ENCODE results near the gene LAMP5. TPM values are rescaled to one million over a fixed set of nuclear protein-coding genes. Genes with fewer than 3 reads are reported as not detected.
A peak's percentile ranks its signal among the peaks of the same experiment; 100 is the strongest.

LAMP5 gene
- total RNA-seq, 1 donor from 2014 or later = not detected

DNA sequence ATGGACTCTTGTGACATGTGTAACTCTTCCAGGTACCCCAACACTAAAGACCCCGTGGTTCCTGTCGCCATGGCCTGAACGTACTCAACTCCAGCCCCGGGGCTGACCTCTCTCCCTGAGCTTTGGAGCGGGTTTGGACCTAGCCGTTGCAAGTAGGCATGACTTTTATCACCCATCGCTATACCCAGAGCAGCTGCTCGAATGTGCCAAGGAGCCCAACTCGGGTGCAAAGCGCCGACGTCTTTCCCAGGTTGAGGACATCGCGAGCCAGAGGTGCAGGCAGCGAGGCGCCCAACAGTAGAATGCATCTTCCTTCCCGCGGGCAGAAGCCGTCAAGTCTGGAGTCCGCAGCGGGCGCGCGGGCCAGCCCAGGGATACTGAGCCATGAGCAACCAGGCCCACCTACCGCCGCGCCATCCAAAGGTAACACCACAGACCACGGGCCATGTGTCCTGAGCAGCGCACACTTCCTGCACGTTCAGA, 5.7 kb upstream of the LAMP5 start:
- Mint-ChIP-seq H3K4me3 (ENCODE audit: unreplicated experiment) (no peak overlapping the region), H3K9me3 (ENCODE audit: unreplicated experiment) (peaks cover 5% of the 10 kb centered on the region), H3K4me1 (ENCODE audit: low read depth, unreplicated experiment) (peaks cover 3% of the 10 kb centered on the region), H3K27me3 (ENCODE audit: unreplicated experiment) (peaks cover 10% of the 10 kb centered on the region), H3K27ac (ENCODE audit: unreplicated experiment) (no peak overlapping the region), H3K36me3 (ENCODE audit: unreplicated experiment) (no peaks in the 10 kb centered on the region)
- TF ChIP-seq, protein P1, sequence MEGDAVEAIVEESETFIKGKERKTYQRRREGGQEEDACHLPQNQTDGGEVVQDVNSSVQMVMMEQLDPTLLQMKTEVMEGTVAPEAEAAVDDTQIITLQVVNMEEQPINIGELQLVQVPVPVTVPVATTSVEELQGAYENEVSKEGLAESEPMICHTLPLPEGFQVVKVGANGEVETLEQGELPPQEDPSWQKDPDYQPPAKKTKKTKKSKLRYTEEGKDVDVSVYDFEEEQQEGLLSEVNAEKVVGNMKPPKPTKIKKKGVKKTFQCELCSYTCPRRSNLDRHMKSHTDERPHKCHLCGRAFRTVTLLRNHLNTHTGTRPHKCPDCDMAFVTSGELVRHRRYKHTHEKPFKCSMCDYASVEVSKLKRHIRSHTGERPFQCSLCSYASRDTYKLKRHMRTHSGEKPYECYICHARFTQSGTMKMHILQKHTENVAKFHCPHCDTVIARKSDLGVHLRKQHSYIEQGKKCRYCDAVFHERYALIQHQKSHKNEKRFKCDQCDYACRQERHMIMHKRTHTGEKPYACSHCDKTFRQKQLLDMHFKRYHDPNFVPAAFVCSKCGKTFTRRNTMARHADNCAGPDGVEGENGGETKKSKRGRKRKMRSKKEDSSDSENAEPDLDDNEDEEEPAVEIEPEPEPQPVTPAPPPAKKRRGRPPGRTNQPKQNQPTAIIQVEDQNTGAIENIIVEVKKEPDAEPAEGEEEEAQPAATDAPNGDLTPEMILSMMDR (IDR thresholded peaks at IDR 0.05; ENCODE audit: partially characterized antibody, unreplicated experiment) = no peak
- peak; percentile 24 for DNase-seq

DNA sequence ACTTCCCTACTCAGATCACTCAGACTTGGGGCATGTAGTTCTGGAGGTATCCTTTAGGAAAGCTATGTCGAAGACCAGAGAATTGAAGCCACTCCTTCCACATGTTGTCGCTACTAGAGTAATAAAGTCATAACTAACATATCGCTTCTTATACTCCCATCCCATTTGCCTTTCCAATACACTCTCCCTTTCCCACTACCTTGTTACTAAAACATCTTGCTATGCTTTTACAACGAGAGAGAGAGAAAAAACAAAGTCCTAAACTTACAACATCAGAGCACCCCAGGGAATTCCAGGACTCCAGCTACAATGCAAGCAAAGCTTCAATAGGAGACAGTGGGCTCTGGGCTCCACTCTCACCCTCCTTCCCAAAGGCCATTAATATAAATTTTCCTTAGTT, 5.1 kb upstream of the LAMP5 start:
- Mint-ChIP-seq H3K9me3 (ENCODE audit: unreplicated experiment) (peaks cover 5% of the 10 kb centered on the region), H3K27ac (ENCODE audit: unreplicated experiment) (no peak overlapping the region), H3K36me3 (ENCODE audit: unreplicated experiment) (no peaks in the 10 kb centered on the region), H3K4me1 (ENCODE audit: low read depth, unreplicated experiment) (peaks cover 3% of the 10 kb centered on the region), H3K4me3 (ENCODE audit: unreplicated experiment) (peak overlapping the region; percentile 8), H3K27me3 (ENCODE audit: unreplicated experiment) (peaks cover 13% of the 10 kb centered on the region)
- TF ChIP-seq, protein P1 (IDR thresholded peaks at IDR 0.05; ENCODE audit: partially characterized antibody, unreplicated experiment) = no peak
- no peak for DNase-seq

DNA sequence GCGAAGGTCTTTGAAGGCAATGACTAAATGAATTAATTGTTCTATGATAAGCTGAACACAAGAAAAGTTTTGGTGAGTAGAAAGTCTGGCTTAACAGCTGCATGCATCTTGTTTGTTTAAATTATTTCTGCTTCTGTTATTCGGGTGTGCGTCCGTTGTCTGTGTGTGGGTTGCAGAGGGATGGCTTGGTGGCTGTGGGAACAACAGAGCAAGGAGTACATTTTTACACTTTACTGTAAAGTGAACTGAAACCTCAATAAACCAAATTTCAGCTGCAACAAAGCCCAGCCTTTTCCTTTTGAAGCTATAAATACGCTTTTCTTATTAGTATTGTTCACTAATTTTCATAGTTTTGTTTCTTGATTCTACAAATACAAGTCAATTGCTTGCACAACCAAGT, 3.5 kb upstream of the LAMP5 start:
- no peaks in the 10 kb centered on the region for H3K36me3 Mint-ChIP-seq (ENCODE audit: unreplicated experiment)
- peaks cover 19% of the 10 kb centered on the region for H3K27me3 Mint-ChIP-seq (ENCODE audit: unreplicated experiment)
- TF ChIP-seq, protein P1 (IDR thresholded peaks at IDR 0.05; ENCODE audit: partially characterized antibody, unreplicated experiment) = no peak
- H3K9me3 Mint-ChIP-seq (ENCODE audit: unreplicated experiment) = peaks cover 5% of the 10 kb centered on the region
- no peak overlapping the region for H3K27ac Mint-ChIP-seq (ENCODE audit: unreplicated experiment)
- no peak for DNase-seq
- H3K4me1 Mint-ChIP-seq (ENCODE audit: low read depth, unreplicated experiment) = peaks cover 8% of the 10 kb centered on the region
- no peak overlapping the region for H3K4me3 Mint-ChIP-seq (ENCODE audit: unreplicated experiment)

DNA sequence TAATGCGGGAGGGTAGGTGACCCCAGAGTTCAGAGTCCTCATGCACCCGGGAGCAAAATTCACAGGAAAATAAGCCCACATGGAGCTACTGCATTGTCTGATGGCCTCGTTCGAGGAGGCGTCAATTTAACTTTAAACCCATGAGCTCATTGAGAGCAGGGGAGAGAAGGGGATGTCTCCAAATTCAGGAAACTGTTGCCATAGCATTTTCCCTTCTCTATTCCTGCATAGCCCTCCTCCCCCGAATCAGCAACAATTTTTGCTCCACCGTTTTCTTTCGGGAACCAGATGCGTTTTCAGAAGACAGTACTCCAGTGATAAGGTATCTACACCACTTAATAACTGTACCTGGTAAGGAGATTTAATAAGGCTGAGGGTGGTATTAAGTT, 324 bp upstream of the LAMP5 start:
- H3K4me1 Mint-ChIP-seq (ENCODE audit: low read depth, unreplicated experiment) = peaks cover 5% of the 10 kb centered on the region
- TF ChIP-seq, protein P1 (IDR thresholded peaks at IDR 0.05; ENCODE audit: partially characterized antibody, unreplicated experiment) = no peak
- DNase-seq = no peak
- peak overlapping the region; percentile 81 for H3K4me3 Mint-ChIP-seq (ENCODE audit: unreplicated experiment)
- H3K36me3 Mint-ChIP-seq (ENCODE audit: unreplicated experiment) = no peaks in the 10 kb centered on the region
- H3K27ac Mint-ChIP-seq (ENCODE audit: unreplicated experiment) = no peak overlapping the region
- H3K27me3 Mint-ChIP-seq (ENCODE audit: unreplicated experiment) = peaks cover 23% of the 10 kb centered on the region
- H3K9me3 Mint-ChIP-seq (ENCODE audit: unreplicated experiment) = peaks cover 2% of the 10 kb centered on the region

DNA sequence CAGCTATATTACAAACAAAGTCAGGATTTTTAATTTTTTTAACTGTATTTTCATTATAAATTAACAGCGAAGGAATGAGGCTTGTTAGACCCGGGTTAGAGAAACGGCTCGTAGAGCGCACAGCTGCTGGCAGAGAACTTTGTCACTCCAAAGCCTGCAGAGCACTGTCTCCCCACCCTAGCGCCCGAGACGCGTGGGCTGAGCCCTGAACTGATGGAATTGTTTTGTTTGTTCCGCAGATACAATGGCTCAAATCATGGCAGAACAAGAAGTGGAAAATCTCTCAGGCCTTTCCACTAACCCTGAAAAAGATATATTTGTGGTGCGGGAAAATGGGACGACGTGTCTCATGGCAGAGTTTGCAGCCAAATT, 810 bp downstream of the LAMP5 start:
- TF ChIP-seq, protein P1 (IDR thresholded peaks at IDR 0.05; ENCODE audit: partially characterized antibody, unreplicated experiment) = no peak
- no peaks in the 10 kb centered on the region for H3K36me3 Mint-ChIP-seq (ENCODE audit: unreplicated experiment)
- peaks cover 3% of the 10 kb centered on the region for H3K9me3 Mint-ChIP-seq (ENCODE audit: unreplicated experiment)
- DNase-seq = no peak
- peak overlapping the region; percentile 81 for H3K4me3 Mint-ChIP-seq (ENCODE audit: unreplicated experiment)
- peaks cover 5% of the 10 kb centered on the region for H3K4me1 Mint-ChIP-seq (ENCODE audit: low read depth, unreplicated experiment)
- no peak overlapping the region for H3K27ac Mint-ChIP-seq (ENCODE audit: unreplicated experiment)
- H3K27me3 Mint-ChIP-seq (ENCODE audit: unreplicated experiment) = peaks cover 23% of the 10 kb centered on the region
